Body of pancreas (tissue), 4 donors: ENCODE data around the gene DBP.

Source experiments
- POLR2A ChIP-seq, 3 donors: fragments of 450-650 bp; IDR thresholded peaks; one replicate each; pipeline ENCODE4 v1.6.1; 2016; ENCODE audit warnings: antibody characterized with exemption in 3 of 3, mild to moderate bottlenecking in 2 of 3
- TF ChIP-seq, protein P1 (sequence below), 7 experiments: fragments of 450-650 bp in 4 of 7; fragments of 200-600 bp in 3 of 7; sonication (generic) in 3 of 7; IDR thresholded peaks; one replicate each; pipeline ENCODE4 v1.5.1; 2016 to 2019; ENCODE audit warnings: antibody characterized with exemption in 7 of 7

DNA sequence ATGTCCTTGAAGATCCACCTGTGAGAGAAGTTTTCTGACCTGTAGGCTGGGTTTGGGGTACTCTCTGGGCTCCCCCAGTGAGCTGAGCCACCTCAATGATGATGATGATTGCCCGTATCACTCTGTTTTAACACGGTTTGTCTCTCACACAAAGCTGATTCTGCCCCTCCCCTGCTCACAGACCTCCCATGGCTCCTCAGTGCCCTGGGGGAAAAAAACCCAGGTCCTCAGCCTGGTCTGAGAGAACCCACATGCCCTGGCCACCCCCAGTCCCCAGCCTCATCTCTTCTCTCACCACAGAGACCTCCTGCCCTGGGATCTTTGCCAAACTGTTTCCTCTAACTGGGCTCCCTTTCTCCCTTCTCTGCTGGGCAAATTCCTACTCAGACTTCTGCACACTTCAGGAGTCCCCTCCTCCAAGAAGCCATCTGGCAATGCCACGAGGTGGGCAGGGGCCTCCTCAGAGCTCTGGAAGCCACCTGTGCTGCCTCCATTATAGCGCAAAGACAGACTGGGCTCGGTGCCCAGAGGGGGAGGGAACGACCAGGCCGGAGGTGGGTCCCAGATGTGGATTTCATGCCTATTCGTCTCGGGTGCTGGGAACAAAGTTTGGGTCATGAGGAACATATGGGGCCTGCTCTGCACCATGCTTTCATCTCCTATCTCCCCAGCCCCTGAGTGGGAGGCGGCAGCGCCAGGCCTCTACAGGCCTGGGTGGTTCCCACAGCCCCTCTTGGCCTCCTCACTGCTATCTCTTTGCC lies 17.3 kb upstream of the DBP start:
- TF ChIP-seq, protein P1, sequence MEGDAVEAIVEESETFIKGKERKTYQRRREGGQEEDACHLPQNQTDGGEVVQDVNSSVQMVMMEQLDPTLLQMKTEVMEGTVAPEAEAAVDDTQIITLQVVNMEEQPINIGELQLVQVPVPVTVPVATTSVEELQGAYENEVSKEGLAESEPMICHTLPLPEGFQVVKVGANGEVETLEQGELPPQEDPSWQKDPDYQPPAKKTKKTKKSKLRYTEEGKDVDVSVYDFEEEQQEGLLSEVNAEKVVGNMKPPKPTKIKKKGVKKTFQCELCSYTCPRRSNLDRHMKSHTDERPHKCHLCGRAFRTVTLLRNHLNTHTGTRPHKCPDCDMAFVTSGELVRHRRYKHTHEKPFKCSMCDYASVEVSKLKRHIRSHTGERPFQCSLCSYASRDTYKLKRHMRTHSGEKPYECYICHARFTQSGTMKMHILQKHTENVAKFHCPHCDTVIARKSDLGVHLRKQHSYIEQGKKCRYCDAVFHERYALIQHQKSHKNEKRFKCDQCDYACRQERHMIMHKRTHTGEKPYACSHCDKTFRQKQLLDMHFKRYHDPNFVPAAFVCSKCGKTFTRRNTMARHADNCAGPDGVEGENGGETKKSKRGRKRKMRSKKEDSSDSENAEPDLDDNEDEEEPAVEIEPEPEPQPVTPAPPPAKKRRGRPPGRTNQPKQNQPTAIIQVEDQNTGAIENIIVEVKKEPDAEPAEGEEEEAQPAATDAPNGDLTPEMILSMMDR (IDR thresholded peaks at IDR 0.05) = no peak
- no peak for TF ChIP-seq POLR2A (IDR thresholded peaks at IDR 0.05)
